ENCODE measurements around the gene STMN3. TPM values are rescaled to one million over a fixed set of nuclear protein-coding genes. Genes with fewer than 3 reads are reported as not detected.
A peak's percentile ranks its signal among the peaks of the same experiment; 100 is the strongest.

The STMN3 gene
- total RNA-seq, 1 donor = 9.3 TPM

DNA sequence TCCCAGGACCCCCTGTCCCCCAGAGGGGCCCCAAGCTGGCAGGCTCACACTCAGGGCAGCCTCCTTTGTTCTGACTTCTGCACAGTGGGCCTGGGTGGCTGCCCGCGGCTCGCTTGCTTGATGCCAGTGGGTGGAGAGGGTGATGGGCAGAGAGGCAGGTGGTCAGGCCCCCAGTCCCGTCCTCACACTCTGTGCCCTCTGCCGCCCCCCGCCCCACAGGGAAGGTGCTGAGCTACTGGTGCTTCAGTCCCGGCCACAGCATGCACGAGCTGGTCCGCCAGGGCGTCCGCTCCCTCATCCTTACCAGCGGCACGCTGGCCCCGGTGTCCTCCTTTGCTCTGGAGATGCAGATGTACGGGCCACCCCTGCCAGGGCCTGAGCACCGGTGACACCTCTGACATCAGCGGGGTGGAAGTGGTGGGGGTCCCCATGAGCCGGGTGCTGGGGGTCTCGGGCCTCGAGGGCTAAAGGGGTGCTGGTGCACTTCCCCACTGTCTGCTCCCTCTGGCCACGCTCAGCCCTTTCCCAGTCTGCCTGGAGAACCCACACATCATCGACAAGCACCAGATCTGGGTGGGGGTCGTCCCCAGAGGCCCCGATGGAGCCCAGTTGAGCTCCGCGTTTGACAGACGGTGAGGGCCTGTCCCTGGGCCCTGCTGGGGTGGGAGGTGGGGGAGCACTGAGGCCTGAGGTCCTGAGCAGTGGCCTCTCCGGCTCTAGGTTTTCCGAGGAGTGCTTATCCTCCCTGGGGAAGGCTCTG, 34.4 kb upstream of the STMN3 start:
- DNase-seq (ENCODE audit: low read depth) = no peak
- TF ChIP-seq, protein P1, sequence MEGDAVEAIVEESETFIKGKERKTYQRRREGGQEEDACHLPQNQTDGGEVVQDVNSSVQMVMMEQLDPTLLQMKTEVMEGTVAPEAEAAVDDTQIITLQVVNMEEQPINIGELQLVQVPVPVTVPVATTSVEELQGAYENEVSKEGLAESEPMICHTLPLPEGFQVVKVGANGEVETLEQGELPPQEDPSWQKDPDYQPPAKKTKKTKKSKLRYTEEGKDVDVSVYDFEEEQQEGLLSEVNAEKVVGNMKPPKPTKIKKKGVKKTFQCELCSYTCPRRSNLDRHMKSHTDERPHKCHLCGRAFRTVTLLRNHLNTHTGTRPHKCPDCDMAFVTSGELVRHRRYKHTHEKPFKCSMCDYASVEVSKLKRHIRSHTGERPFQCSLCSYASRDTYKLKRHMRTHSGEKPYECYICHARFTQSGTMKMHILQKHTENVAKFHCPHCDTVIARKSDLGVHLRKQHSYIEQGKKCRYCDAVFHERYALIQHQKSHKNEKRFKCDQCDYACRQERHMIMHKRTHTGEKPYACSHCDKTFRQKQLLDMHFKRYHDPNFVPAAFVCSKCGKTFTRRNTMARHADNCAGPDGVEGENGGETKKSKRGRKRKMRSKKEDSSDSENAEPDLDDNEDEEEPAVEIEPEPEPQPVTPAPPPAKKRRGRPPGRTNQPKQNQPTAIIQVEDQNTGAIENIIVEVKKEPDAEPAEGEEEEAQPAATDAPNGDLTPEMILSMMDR (IDR thresholded peaks at IDR 0.05; ENCODE audit: insufficient read depth, low read length) = no peak
- no peak overlapping the region for H3K4me3 ChIP-seq (ENCODE audit: low read depth, low read length)

DNA sequence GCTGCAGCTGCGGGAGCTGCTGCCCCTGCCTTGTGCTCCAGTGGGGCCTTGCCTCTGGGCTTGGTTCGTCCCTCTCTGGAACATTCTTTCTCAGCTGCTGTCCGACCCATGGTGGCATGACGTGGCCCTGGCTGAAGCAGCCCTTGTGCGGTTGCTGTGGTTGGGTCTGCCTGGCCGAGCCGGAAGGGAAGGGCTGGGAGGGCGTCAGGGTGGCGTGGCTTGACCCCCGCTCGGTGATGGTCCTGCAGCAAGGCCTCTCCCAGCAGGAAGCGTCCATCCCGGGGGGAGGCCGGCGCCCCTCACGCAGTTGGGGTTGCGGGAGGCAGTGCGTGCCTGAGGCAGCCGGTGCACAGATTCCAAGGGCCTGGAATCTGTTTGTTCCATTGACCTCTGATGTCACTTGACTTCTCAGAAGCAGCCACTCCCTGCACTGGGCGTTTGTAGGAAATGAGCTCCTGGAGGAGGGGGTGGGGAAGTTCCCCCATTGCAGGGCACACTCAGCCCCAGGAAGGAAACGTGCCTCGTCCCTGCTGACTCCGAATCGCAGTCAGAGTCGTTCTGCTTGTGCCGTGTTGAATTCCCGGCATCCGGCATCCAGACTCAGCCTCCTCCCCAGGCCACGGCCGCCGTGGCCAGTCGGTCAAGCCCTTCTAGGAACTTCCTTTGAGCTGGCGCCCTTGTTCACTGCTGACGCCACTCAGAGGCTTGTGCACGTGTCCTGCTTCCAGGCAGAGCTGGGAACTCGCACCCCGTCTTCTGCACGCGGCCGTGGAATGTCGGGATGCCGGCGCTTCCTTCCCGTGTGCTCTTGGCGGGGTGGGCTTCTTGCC, 33.5 kb upstream of the STMN3 start:
- DNase-seq (ENCODE audit: low read depth) = peak; percentile 92
- TF ChIP-seq, protein P1 (IDR thresholded peaks at IDR 0.05; ENCODE audit: insufficient read depth, low read length) = no peak
- H3K4me3 ChIP-seq (ENCODE audit: low read depth, low read length) = no peak overlapping the region

DNA sequence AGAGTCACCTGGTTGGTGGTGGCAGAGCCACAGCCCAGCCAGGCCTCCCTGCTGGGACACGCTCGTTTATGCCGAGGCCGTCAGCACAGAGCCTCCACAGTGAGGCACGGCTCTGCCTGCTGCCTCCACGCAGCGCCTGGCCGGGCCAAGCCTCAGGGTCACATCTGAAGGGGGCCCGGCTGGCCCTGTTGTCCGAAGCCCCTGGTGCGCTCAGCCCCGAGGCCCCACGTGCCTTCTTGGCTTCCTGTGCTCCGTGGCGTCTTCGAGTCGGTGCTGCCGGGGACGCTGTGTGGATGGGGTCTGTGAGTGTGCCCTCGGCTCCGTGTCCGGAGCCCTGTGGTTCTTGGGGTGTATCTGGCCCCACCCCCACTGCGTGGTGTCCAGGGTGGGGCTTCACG, 32.9 kb upstream of the STMN3 start:
- no peak for DNase-seq (ENCODE audit: low read depth)
- no peak overlapping the region for H3K4me3 ChIP-seq (ENCODE audit: low read depth, low read length)
- TF ChIP-seq, protein P1 (IDR thresholded peaks at IDR 0.05; ENCODE audit: insufficient read depth, low read length) = no peak

DNA sequence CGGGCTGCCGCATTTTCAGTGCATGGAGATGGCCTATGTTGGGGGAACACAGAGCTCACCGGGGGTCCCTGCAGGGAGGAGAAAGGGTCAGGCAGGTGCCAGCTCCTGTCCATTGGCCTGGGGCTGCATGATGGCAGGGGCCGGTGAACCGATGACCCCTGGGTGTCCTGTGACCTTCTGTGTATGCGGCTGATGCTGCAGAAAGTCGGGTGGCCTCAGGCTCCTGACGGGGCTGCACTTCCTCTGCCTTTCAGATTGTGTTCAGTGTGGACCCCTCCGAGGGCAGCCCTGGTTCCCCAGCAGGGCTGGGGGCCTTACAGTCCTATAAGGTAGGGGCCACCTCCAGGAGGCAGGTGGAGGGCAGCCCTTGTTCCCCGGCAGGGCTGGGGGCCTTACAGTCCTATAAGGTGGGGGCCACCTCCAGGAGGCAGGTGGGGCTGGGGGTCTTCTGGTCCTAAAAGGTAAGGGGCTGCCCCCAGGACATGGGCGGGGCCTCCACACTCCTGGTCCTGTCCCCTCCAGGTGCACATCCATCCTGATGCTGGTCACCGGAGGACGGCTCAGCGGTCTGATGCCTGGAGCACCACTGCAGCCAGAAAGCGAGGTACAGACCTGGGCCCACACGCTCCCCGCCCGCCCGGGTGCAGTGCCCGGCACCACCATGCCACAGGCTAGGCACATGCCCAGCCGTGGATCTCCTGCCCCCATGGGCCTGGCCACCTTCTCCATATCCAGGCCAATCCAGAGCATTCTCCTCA, 32.2 kb upstream of the STMN3 start:
- DNase-seq (ENCODE audit: low read depth) = no peak
- TF ChIP-seq, protein P1 (IDR thresholded peaks at IDR 0.05; ENCODE audit: insufficient read depth, low read length) = no peak
- no peak overlapping the region for H3K4me3 ChIP-seq (ENCODE audit: low read depth, low read length)

DNA sequence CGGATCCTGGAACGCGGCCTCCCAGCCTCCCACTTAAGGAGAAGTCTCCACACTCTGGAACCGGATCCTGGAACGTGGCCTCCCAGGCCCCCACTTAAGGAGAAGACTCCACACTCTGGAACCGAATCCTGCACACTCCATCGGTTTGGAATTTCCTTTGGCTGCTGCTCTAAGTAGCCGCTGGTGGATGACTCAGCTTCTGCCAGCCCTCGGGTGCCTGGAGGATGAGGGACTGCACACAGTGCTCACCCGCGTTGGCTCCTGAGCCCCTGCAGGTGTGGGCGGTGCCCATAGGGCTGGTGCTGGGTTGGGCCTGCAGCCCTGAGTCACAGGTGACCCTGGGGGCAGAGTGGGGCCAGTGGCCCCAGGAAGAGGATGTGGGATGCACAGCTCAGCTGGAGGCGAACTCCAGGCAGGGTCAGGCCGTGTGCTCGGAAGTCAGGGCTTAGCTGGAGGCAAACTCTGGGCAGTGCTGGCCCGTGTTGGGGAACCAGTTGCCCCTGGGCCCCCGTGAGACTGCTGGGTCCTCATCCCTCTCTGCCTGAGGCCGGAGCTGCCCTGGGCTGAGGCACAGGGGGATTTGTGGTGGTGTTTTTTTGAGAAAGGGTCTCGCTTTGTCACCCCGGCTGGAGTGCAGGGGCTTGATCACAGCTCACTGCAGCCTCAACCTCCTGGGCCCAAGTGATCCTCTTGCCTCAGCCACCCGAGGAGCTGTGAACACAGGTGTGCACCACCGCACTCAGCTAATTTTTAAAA, 29.3 kb upstream of the STMN3 start:
- H3K4me3 ChIP-seq (ENCODE audit: low read depth, low read length) = no peak overlapping the region
- DNase-seq (ENCODE audit: low read depth) = peak; percentile 98
- TF ChIP-seq, protein P1 (IDR thresholded peaks at IDR 0.05; ENCODE audit: insufficient read depth, low read length) = no peak

DNA sequence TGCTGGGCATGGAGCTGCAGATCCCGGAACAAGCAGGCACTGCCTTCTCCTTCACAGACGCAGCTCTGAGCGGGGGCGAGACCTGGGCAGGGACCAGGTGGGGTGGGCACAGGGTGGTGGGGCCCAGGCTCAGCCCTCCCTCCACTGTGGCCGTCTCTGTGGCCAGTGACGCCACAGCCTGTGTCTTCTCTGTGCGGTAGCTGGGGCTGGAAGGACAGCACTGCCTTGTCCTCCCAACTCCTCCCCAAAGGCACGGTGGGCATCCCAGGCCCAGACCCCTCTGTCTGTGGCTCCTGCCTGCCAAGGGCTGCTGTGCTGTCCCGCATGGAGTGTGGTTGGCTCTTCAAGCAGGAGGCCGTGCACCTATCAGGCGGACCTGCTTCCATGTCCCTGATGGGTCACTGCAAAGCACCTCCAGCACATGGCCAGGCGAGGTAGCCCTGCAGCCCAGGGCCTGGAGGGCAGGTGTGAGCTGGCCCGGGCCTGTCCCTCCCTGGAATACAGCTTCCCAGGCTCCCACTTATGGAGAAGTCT, 28.5 kb upstream of the STMN3 start:
- TF ChIP-seq, protein P1 (IDR thresholded peaks at IDR 0.05; ENCODE audit: insufficient read depth, low read length) = no peak
- DNase-seq (ENCODE audit: low read depth) = no peak
- no peak overlapping the region for H3K4me3 ChIP-seq (ENCODE audit: low read depth, low read length)
